Measurements from ENCODE around the gene NKD1. TPM values are rescaled to one million over a fixed set of nuclear protein-coding genes. Genes with fewer than 3 reads are reported as not detected.
A peak's percentile ranks its signal among the peaks of the same experiment; 100 is the strongest.

NKD1 gene
- polyA plus RNA-seq, 10 donors = 2.2 to 11.1 (median 4.7) TPM

GRCh38 chr16:50537533-50538290 lies 10.5 kb upstream of the NKD1 start:
- no peak for DNase-seq

- no peak for DNase-seq
These were observed 9.7 kb upstream of the NKD1 start for GRCh38 chr16:50538411-50539052.

- no peak for DNase-seq
These were observed 9.0 kb upstream of the NKD1 start for GRCh38 chr16:50539053-50539695.

GRCh38 chr16:50539822-50540710 lies 8.1 kb upstream of the NKD1 start:
- no peak for DNase-seq

DNA sequence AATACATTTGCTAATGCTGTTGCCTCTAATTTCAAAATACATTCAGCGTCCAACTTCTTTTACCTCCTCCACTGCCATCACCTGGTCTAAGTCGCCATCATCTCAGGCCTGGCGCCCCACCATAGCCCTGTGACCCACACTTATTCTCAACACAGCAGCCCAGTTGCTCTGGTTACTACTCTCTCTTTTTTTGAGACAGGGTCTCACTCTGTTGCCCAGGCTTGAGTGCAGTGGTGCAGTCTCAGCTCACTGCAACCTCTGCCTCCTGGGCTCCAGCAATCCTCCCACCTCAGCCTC lies 7.5 kb upstream of the NKD1 start:
- DNase-seq = no peak

GRCh38 chr16:50542703-50543102 lies 5.5 kb upstream of the NKD1 start:
- DNase-seq = no peak

GRCh38 chr16:50546125-50546524 lies 2.1 kb upstream of the NKD1 start:
- no peak for DNase-seq

DNA sequence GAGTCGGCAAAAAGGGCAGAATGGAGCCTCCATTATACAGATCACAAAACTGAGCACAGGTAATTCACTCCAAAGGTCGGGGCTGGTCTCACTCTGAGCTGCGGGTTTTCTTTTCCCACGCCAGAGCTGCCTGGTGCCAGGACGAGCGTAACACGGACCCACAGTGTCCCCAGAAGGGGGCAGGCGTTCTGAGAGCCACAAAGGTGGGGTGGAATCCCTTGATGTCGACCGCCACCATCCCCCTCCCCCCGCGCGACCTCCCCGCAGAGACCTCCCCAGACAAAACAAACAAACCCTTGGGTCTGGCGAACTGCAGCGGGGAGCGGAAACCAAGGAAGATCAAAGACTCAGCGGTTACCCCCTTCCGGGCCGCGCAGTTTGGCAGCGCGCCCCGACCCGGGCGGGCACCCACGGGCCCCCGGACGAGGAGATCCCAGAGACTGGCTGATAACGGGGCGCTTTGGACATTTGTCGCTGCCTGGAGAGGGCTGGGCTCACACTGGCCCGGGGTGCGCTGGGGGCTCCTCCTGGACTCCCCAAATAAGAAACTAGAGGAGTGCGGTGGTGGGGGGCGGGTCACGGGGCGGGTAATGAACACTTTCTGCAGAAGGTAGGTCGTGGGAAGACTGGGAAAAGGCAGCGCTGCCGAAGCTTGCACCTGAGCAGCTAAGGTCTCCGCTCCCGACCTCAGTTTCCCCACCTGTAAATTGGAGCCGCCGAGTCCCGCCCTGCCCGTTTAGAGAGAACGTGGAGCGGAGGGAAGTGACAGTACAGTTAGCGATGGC lies 664 bp upstream of the NKD1 start:
- peak; percentile 5 to 26 (median 24) for DNase-seq

- no peak for DNase-seq
These were observed 839 bp downstream of the NKD1 start for GRCh38 chr16:50548909-50549560.

DNA sequence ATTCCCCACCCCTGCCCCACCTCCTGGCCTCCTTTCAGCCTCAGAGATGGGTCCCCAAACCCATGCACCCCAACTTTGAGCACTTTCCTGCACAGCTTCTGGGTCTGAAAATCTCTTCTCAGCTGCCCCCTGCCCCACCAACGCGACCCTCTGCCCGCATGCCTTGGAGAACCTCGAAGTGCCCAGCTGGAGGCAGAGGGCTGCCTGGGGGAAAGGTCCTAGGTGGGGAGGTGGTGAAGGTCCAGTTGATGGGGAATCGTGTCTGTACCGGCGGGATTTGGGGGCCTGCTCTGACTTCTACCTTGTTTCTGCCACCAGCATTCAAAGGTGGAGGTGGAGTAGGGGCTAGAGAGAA lies 1.3 kb downstream of the NKD1 start:
- no peak for DNase-seq

DNA sequence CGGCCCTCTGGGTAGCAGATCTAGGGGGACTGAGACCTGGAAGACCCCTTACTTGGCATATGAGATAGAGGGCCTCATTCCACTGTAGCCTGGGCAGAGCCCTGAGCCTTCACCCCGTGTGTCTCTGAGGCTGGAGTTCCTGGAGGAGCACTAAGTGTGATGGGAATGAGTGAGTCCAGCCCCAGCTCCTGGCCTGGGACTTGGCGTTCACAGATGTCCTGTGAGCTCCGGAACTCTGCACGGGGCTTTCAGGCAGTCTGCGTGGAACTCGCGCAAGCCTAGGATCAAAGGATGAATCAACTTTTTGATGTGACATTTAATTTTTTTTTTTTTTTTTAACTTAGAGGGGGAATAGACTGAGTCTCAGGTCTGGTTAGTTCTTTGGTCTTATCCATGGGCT lies 1.8 kb downstream of the NKD1 start:
- DNase-seq = no peak

DNA sequence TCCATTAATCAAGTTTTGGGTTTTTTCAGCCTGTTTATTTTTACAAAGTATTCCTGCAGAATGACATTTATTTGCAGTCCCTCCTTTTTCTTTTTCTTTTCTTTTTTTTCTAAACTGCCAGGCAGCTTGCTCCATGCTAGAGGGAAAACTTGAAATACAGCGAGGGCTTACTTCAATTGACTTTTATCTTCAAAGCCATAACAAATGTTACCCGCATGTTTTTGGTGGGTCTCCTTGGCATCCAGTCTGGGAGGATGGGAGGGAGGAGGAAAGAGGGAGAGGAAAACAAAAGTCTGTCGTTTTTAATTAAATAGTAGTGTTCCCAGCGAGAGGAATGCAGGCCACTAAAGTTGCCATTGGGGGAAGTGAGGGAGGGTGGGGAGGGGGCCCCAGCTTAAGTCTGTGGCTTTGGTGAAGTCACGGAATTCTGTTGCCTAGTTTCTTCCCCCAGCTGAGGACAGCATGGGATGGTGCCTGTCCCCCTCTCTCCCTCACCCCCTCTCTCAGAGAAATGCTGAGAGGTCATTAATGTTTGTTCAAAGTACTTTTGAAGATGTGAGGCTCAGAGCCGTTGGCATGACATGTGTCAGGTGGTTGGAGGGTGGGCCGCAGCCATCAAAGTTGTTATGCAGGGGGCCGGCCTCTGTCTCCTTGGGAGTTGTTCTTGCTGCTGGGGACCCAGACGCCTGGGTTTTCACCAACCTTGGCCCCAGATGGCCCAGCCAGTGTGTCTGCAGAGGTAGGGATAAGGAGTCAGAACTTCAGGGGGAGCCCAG lies 2.9 kb downstream of the NKD1 start:
- DNase-seq = no peak

DNA sequence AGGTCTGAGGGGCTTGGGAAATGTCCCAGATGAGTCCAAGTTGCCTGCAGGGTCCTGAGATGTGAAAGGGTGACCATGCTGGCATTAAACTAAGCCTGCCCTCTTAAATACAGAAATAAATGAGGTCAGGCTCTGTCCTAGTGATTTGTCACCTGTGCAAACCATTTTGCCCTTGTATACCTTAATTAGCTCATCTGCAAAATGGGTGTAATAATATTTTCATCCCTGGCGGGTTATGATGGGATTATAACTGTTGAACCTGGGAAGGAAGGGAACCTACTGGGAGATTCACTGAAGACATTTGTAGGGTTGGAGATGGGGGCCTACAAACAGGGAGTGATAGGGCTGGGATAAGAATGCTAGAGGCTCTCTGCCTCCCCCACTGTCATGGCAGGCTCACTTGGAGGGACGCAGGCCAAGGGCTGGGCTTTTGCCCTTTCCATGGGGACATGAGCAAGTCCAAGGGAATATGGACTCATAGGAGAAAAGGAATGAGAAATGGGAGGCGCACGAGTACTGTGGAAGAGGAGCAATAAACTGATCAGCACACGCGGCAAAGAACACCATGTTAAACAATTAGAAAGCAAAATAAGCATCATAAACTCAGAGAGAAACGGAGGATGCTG lies 4.4 kb downstream of the NKD1 start:
- no peak for DNase-seq

DNA sequence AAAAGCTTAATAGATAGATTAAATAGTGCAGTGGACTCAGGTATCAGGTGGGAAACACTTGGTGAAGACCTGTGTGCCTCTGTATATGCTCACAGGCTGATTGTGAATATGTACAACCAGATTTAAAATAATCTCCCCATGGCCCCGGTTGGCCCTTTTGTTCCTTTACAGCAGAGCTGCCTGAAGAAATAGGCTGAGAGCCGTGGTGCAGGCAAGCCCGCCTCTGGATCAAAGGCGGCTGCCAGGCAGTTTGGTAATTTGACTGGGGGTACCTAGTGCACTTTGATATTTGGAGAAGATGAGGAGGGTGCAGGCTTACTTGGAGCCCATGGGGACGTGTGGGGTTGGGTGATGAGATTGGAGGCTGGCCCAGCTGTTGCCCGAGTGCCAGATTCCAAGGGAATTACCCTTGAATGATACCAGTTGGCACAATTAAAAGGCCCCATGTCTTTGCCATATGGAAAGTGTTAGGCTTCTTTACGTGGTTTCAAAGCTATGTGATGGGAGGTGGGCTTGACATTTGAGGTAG lies 5.0 kb downstream of the NKD1 start:
- no peak for DNase-seq

GRCh38 chr16:50553731-50554360 lies 5.7 kb downstream of the NKD1 start:
- no peak for DNase-seq

- DNase-seq = no peak
These were observed 7.2 kb downstream of the NKD1 start for GRCh38 chr16:50555269-50555875.

GRCh38 chr16:50555952-50556673 lies 7.9 kb downstream of the NKD1 start:
- DNase-seq = no peak

- DNase-seq = no peak
These were observed 8.8 kb downstream of the NKD1 start for GRCh38 chr16:50557046-50557445.

Data from muscle of back (tissue), 11 donors.